Measurements from ENCODE around the gene CS.

GRCh38 chr12:56244494-56244893 lies 55.6 kb downstream of the CS start:
- TF ChIP-seq CTCF (IDR thresholded peaks at IDR 0.05; ENCODE audit: low read depth, low read length, poor library complexity, severe bottlenecking) (no peak), EZH2phosphoT487 (IDR thresholded peaks at IDR 0.05; ENCODE audit: borderline replicate concordance, low read length) (no peak)
